ENCODE data around the gene KDM7A. TPM values are rescaled to one million over a fixed set of nuclear protein-coding genes. Genes with fewer than 3 reads are reported as not detected.

The KDM7A gene
- total and polyA plus RNA-seq, 9 of the 15 experiments (the other 6 are each of a cell fraction or from before 2014, with no cell fraction given) = 0.90 to 8.4 (median 7.0) TPM

GRCh38 chr7:140053812-140054539 is 122.8 kb downstream of the KDM7A start (continued):
- TF ChIP-seq MGA (IDR thresholded peaks at IDR 0.05) = peak; percentile 74
- TF ChIP-seq JUND (IDR thresholded peaks at IDR 0.05; ENCODE audit: borderline replicate concordance, low read depth, low read length) = peak; percentile 48; the same call in 1 of the 2 replicates
- peak; percentile 62; the same call in 1 of the 3 replicates for TF ChIP-seq JUND (tag; IDR thresholded peaks at IDR 0.05; ENCODE audit: borderline replicate concordance, low read depth, low read length)
- TF ChIP-seq NRF1 (conservative IDR thresholded peaks at IDR 0.05 in 1 of 2, IDR thresholded peaks at IDR 0.05 in 1 of 2) = 0 out of 4 replicates have a peak, but pooled peaks have one; percentile 11 to 21
- 0 out of 2 replicates have a peak, but pooled peaks have one; percentile 6 for TF ChIP-seq CREM (IDR thresholded peaks at IDR 0.05; ENCODE audit: low read depth)
- peak; percentile 66 for TF ChIP-seq ZNF592 (IDR thresholded peaks at IDR 0.05)
- peak; percentile 61; the same call in 1 of the 2 replicates for TF ChIP-seq ATF7 (IDR thresholded peaks at IDR 0.05)
- no peak for TF ChIP-seq ZNF224 (CRISPR knock-in tag; IDR thresholded peaks at IDR 0.05)
- peak; percentile 58 for TF ChIP-seq TCF3 (CRISPR knock-in tag; IDR thresholded peaks at IDR 0.05)
- TF ChIP-seq HEY1 (CRISPR knock-in tag; IDR thresholded peaks at IDR 0.05; ENCODE audit: borderline replicate concordance) = no peak
- TF ChIP-seq EHMT2 (IDR thresholded peaks at IDR 0.05) = peak; percentile 23; the same call in 1 of the 2 replicates

Data from K562 (cell line).